ENCODE measurements around the gene PLA2G6. TPM values are rescaled to one million over a fixed set of nuclear protein-coding genes. Genes with fewer than 3 reads are reported as not detected.

Gene PLA2G6
- total and polyA plus RNA-seq, 3 donors from 2014 or later = 89.4 to 135 (median 122) TPM

DNA sequence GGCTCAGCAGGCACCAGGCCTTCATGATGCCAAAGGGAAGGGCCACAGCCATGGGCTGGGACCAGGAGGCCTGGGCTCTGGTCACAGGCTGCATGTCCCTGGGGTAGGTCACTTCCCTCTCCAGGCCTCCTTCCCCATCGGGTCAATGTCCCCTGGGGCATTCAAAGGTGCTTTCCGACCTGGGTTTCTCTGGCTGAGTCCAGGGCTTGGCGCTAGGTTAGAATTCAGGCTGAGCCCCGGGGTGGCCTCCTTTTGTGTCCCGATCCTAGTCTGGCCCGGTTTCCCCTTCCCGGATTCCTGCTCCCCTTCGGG is 32.3 kb upstream of the PLA2G6 start:
- no peaks in the 10 kb centered on the region for H3K9me3 ChIP-seq
- 17 to 40% methylated on average over 2 to 8 of the region's 8 CpGs for WGBS, 2 donors
- TF ChIP-seq CTCF (IDR thresholded peaks at IDR 0.05) (no peak), POLR2A (IDR thresholded peaks at IDR 0.05) (no peak)
- no peaks in the 10 kb centered on the region for H3K27me3 ChIP-seq
- H3K27ac ChIP-seq = no peak overlapping the region
- no peak for DNase-seq
- intact Hi-C loops (cut with DNase I; ENCODE audit: low total_unique reads) = no loop called here
- no peaks in the 10 kb centered on the region for H3K36me3 ChIP-seq (ENCODE audit: low read depth, missing control alignments)
- H3K4me3 ChIP-seq = peak overlapping the region in 1 of 2 donors; percentile 34
- peaks cover 20% of the 10 kb centered on the region for H3K4me1 ChIP-seq

- H3K9me3 ChIP-seq = no peaks in the 10 kb centered on the region
- 90 to 91% methylated on average over 6 of the region's 6 CpGs for WGBS, 2 donors
- H3K36me3 ChIP-seq (ENCODE audit: low read depth, missing control alignments) = no peaks in the 10 kb centered on the region
- no peak for DNase-seq
- no peaks in the 10 kb centered on the region for H3K27me3 ChIP-seq
- peak overlapping the region in 1 of 2 donors; percentile 34 for H3K4me3 ChIP-seq
- TF ChIP-seq CTCF (IDR thresholded peaks at IDR 0.05) (no peak), POLR2A (IDR thresholded peaks at IDR 0.05) (no peak)
- intact Hi-C loops (cut with DNase I; ENCODE audit: low total_unique reads) = no loop called here
- H3K4me1 ChIP-seq = peaks cover 15% of the 10 kb centered on the region
- no peak overlapping the region for H3K27ac ChIP-seq
Observed at GRCh38 chr22:38213319-38213989, 31.8 kb upstream of the PLA2G6 start.

- 73 to 79% methylated on average over 2 of the region's 2 CpGs for WGBS, 2 donors
- no peaks in the 10 kb centered on the region for H3K27me3 ChIP-seq
- peaks cover 8% of the 10 kb centered on the region for H3K4me1 ChIP-seq
- H3K9me3 ChIP-seq = no peaks in the 10 kb centered on the region
- intact Hi-C loops (cut with DNase I; ENCODE audit: low total_unique reads) = no loop called here
- H3K4me3 ChIP-seq = no peak overlapping the region
- no peak overlapping the region for H3K27ac ChIP-seq
- TF ChIP-seq POLR2A (IDR thresholded peaks at IDR 0.05) (no peak), CTCF (IDR thresholded peaks at IDR 0.05) (no peak)
- H3K36me3 ChIP-seq (ENCODE audit: low read depth, missing control alignments) = no peaks in the 10 kb centered on the region
- no peak for DNase-seq
Observed at GRCh38 chr22:38212442-38212841, 30.8 kb upstream of the PLA2G6 start.

DNA sequence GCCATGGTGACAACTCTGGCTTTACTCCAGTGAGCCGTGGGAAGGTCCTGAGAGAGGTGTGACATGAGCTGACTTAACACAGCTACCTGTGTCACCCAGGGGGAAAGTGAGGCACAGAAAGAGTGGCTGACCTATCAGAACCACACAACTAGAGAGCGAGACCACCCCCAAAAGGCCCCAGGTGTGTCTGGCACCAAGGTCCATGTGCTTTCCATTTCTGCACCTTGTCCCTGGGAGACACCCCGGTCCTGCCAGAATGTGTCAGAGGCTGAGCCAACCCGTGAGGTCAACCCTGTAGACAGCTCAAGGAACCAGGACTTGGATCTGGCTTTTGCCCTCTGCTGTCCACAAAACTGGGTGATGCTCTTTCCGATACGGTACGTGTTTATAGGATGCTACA is 29.9 kb upstream of the PLA2G6 start:
- Histone ChIP-seq H3K4me1 (peaks cover 8% of the 10 kb centered on the region), H3K36me3 (ENCODE audit: low read depth, missing control alignments) (no peaks in the 10 kb centered on the region), H3K27me3 (no peaks in the 10 kb centered on the region), H3K4me3 (no peak overlapping the region), H3K9me3 (no peaks in the 10 kb centered on the region), H3K27ac (no peak overlapping the region)
- WGBS, 2 donors = 96 to 97% methylated on average over 6 to 7 of the region's 7 CpGs
- TF ChIP-seq CTCF (IDR thresholded peaks at IDR 0.05) (no peak), POLR2A (IDR thresholded peaks at IDR 0.05) (no peak)
- no peak for DNase-seq
- intact Hi-C loops (cut with DNase I; ENCODE audit: low total_unique reads) = no loop called here

DNA sequence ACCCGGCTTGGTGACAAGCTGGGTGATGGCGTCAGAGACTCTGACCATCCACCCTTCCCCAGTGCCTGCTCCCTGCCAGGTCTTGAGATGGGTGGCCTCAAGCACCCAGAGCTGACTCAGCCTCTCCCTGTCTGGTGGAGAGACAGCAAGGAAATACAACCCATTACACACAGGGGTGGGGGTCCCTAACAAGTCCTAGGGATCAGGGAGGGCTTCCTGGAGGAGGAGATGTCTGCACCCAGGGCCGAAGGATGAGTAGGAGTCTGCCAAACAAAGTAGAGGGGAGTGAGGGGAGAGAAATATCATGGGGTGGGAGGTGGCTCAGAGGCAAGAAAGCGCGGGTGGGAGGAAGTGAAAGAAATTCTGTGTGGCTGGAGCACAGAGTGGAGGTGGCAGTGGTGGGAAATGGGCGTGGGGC is 26.9 kb upstream of the PLA2G6 start:
- TF ChIP-seq CTCF (IDR thresholded peaks at IDR 0.05) (no peak), POLR2A (IDR thresholded peaks at IDR 0.05) (no peak)
- DNase-seq = no peak
- intact Hi-C loops (cut with DNase I; ENCODE audit: low total_unique reads) = no loop called here
- H3K27me3 ChIP-seq = no peaks in the 10 kb centered on the region
- H3K4me3 ChIP-seq = no peak overlapping the region
- H3K4me1 ChIP-seq = peaks cover 16% of the 10 kb centered on the region
- H3K36me3 ChIP-seq (ENCODE audit: low read depth, missing control alignments) = no peaks in the 10 kb centered on the region
- H3K9me3 ChIP-seq = no peaks in the 10 kb centered on the region
- 89 to 92% methylated on average over 5 of the region's 6 CpGs for WGBS, 2 donors
- no peak overlapping the region for H3K27ac ChIP-seq
